Thoracic aorta (tissue), 2 donors: ENCODE measurements around the gene GHRHR. TPM values are rescaled to one million over a fixed set of nuclear protein-coding genes. Genes with fewer than 3 reads are reported as not detected.

Source experiments
- ATAC-seq: fragments of 150-250 bp; one replicate; pipeline ENCODE4 v1.8.0; 2017; ENCODE audit warnings: low read depth; ENCODE audit not compliant: insufficient number of reproducible peaks, low FRiP score
- DNase-seq: peaks from one replicate; pipeline ENCODE4 v3.0.0-alpha.2; 2020; ENCODE audit warnings: low spot score
- H3K27ac ChIP-seq, 2 donors: fragments of 200-600 bp; sonication (generic); 1 replicate in 1 of 2; 2 replicates in 1 of 2; pipeline ENCODE4 v1.5.1; 2016; ENCODE audit warnings: mild to moderate bottlenecking in 2 of 2, moderate library complexity in 2 of 2
- H3K27me3 ChIP-seq: fragments of 200-600 bp; sonication (generic); replicated peaks from 2 replicates; pipeline ENCODE4 v1.6.0; 2016; ENCODE audit warnings: mild to moderate bottlenecking; ENCODE audit not compliant: insufficient read depth
- H3K36me3 ChIP-seq: fragments of 200-600 bp; sonication (generic); one replicate; pipeline ENCODE4 v1.5.1; 2016
- H3K4me1 ChIP-seq, 2 donors: fragments of 200-600 bp; sonication (generic); 1 replicate in 1 of 2; 2 replicates in 1 of 2; pipeline versions ENCODE4 v1.5.1 to v1.6.0; 2016; ENCODE audit warnings: low read depth in 2 of 2, mild to moderate bottlenecking in 1 of 2; ENCODE audit not compliant: control insufficient read depth in 1 of 2
- H3K4me3 ChIP-seq: fragments of 200-600 bp; sonication (generic); 2 replicates; pipeline ENCODE4 v1.5.1; 2016; ENCODE audit warnings: mild to moderate bottlenecking
- H3K9me3 ChIP-seq: fragments of 200-600 bp; sonication (generic); 2 replicates; pipeline ENCODE4 v1.5.1; 2016
- CTCF ChIP-seq: fragments of 200-600 bp; sonication (generic); IDR thresholded peaks from one replicate; pipeline ENCODE4 v1.5.1; 2019; ENCODE audit warnings: antibody characterized with exemption
- total RNA-seq, 2 donors: library from RNA; depleted of rRNA; stranded (reverse); fragments of >200 nt; gene quantifications; one replicate each; pipeline versions ENCODE4 v1.1.0 to v1.2.3, GENCODE V29; 2016

GHRHR gene
- total RNA-seq, 2 donors from 2014 or later = not detected

- Histone ChIP-seq H3K27ac (no peak overlapping the region), H3K4me1 (peaks cover 0 to 5% of the 10 kb centered on the region in 2 donors), H3K4me3 (no peak overlapping the region), H3K9me3 (peaks cover 3% of the 10 kb centered on the region), H3K27me3 (no peaks in the 10 kb centered on the region), H3K36me3 (peaks cover 35% of the 10 kb centered on the region)
- TF ChIP-seq CTCF = no peak
- DNase-seq (no peak), ATAC-seq (no peak)
Measured at GRCh38 chr7:30928254-30928872, 35.4 kb upstream of the GHRHR start.

GRCh38 chr7:30929686-30930085 is 34.1 kb upstream of the GHRHR start:
- Histone ChIP-seq H3K9me3 (peaks cover 3% of the 10 kb centered on the region), H3K27ac (no peak overlapping the region), H3K36me3 (peaks cover 22% of the 10 kb centered on the region), H3K4me3 (no peak overlapping the region), H3K27me3 (no peaks in the 10 kb centered on the region), H3K4me1 (peaks cover 0 to 5% of the 10 kb centered on the region in 2 donors)
- no peak for ATAC-seq
- TF ChIP-seq CTCF = no peak
- DNase-seq = no peak

- TF ChIP-seq CTCF = no peak
- no peak overlapping the region for H3K4me3 ChIP-seq
- peaks cover 0 to 5% of the 10 kb centered on the region in 2 donors for H3K4me1 ChIP-seq
- peaks cover 3% of the 10 kb centered on the region for H3K9me3 ChIP-seq
- DNase-seq (no peak), ATAC-seq (no peak)
- no peaks in the 10 kb centered on the region for H3K27me3 ChIP-seq
- H3K27ac ChIP-seq = no peak overlapping the region
- peaks cover 13% of the 10 kb centered on the region for H3K36me3 ChIP-seq
Measured at GRCh38 chr7:30930621-30931020, 33.1 kb upstream of the GHRHR start.

- DNase-seq = no peak
- no peak for ATAC-seq
- Histone ChIP-seq H3K27me3 (no peaks in the 10 kb centered on the region), H3K4me1 (peaks cover 0 to 5% of the 10 kb centered on the region in 2 donors), H3K9me3 (peaks cover 3% of the 10 kb centered on the region), H3K4me3 (no peak overlapping the region), H3K27ac (no peak overlapping the region), H3K36me3 (peaks cover 7% of the 10 kb centered on the region)
- TF ChIP-seq CTCF = no peak
Measured at GRCh38 chr7:30931161-30931928, 32.4 kb upstream of the GHRHR start.

- Histone ChIP-seq H3K36me3 (peaks cover 4% of the 10 kb centered on the region), H3K4me3 (no peak overlapping the region), H3K9me3 (peaks cover 2% of the 10 kb centered on the region), H3K27ac (no peak overlapping the region), H3K4me1 (peaks cover 0 to 5% of the 10 kb centered on the region in 2 donors), H3K27me3 (no peaks in the 10 kb centered on the region)
- ATAC-seq (no peak), DNase-seq (no peak)
- no peak for TF ChIP-seq CTCF
Measured at GRCh38 chr7:30931929-30932540, 31.7 kb upstream of the GHRHR start.
